GM18498 (cell line): ENCODE measurements around the gene EFNA4.
"Not testable (repeated sequence)": the region's sequence is repeated elsewhere in the genome, so short reads cannot be mapped to it uniquely, and the experiment has no call there.

Experiments
- ATAC-seq: cut with Tn5 transposase; IDR thresholded peaks from one replicate; pipeline ENCODE4 v1.9.1; 2021; ENCODE audit warnings: mild to moderate bottlenecking, moderate library complexity; ENCODE audit not compliant: unreplicated experiment

The EFNA4 gene

DNA sequence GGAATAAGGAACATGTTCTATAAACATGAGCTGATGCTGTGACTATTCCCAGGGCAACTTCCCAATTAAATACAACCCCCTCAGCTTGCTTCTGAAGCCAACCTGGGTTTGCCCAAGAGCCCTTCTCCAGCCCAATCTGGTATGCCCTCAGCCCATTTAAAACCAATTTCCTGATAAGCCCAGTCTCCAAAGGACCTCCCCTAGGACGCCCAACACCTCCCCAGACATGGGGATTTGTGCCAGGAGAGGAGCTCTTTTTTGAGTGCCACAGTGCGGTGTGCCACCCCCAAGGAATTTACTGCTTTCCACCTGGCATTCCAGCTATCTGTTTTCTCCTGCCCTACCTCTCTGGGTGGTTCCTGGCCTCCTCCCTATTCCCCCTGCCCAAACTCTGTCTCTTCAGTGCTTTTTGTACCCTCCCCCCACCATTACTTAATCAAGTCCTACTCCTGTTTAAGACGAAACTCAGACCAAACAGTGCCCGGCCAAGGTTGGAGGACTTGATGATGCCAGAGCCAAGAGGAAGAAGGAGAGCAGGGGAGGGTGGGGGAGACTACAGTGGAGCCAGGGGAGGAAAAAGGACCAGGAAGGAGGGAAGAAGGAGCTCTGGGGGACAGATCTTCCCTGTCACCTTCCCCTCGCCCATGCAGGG, 52.7 kb downstream of the EFNA4 start:
- no peak for ATAC-seq

DNA sequence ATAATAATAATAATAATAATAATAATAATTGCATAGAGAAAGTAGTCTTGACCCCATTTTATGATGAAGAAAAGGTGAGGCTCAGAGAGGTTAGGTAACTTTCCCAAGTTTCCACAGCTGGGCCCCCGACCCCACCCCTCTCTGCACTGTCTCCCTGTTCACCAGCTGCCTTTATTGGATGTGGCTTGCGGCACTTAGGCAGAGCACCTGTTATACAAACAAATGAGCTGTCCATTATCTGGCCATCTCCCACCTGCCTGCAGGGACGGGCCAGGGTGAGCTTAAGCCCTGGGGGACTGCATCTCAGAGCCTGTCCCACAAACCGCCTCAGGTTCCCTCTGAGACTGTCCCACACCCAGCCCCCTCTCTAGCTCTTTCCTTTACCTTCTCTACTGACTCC, 54.1 kb downstream of the EFNA4 start:
- ATAC-seq = no peak

DNA sequence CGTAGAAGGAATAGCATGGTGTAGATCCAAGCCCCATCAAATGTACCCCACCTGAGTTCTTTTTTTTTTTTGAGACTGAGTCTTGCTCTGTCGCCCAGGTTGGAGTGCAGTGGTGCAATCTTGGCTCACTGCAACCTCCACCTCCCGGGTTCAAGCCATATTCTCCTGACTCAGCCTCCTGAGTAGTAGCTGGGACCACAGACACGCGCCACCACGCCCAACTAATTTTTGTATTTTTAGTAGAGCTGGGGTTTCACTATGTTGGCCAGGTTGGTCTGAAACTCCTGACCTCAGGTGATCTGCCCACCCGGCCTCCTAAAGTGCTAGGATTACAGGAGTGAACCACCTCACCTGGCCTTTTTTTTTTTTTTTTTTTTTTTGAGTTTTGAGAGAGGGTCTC, 54.5 kb downstream of the EFNA4 start:
- not testable (repeated sequence) for ATAC-seq
